ENCODE measurements around the gene FAM81A.

FAM81A gene

DNA sequence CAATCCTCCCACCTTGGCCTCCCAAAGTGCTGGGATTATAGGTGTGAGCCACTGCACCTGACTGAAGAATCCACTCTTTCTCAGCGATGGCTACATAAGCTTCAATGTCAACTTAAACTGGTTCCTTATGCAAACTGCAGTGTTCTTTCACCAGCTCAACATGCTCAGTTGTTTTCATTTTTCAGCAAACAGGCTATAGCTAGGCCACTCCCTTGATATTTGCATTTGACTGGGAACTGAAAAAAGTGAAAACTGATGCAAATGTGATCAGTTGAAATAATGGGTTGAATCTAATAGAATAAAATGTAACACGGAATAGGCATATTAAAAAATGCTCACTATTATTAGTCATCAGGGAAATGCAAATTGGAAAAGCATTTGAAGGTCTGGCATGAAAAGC lies 99.4 kb downstream of the FAM81A start:
- Mint-ChIP-seq H3K9me3 (no peaks in the 10 kb centered on the region), H3K27me3 (no peaks in the 10 kb centered on the region), H3K27ac (no peak overlapping the region), H3K4me3 (no peak overlapping the region), H3K36me3 (no peaks in the 10 kb centered on the region), H3K4me1 (peaks cover 5% of the 10 kb centered on the region)

DNA sequence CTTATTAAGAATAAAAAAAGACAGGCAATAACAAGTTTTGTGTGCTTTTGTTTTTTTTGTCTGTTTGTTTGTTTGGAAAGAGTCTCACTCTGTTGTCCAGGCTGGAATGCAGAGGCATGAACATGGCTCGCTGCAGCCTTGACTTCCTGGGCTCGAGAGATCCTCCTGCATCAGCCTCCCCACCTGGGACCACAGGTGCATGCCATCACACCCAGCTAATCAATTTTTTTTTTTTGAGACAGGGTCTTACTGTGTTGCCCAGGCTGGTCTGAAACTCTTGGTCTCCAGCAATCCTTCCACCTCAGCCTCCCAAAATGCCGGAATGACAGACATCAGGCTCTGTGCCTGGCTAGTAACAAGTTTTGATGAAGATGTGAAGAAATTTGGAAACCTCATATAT lies 100.5 kb downstream of the FAM81A start:
- no peaks in the 10 kb centered on the region for H3K36me3 Mint-ChIP-seq
- H3K4me3 Mint-ChIP-seq, result no peak overlapping the region
- H3K27me3 Mint-ChIP-seq, result no peaks in the 10 kb centered on the region
- H3K27ac Mint-ChIP-seq, result no peak overlapping the region
- H3K4me1 Mint-ChIP-seq, result peaks cover 6% of the 10 kb centered on the region
- no peaks in the 10 kb centered on the region for H3K9me3 Mint-ChIP-seq

- no peak overlapping the region for H3K27ac Mint-ChIP-seq
- H3K4me1 Mint-ChIP-seq, result peaks cover 11% of the 10 kb centered on the region
Measured at GRCh38 chr15:59539799-59540198, 101.8 kb downstream of the FAM81A start.

DNA sequence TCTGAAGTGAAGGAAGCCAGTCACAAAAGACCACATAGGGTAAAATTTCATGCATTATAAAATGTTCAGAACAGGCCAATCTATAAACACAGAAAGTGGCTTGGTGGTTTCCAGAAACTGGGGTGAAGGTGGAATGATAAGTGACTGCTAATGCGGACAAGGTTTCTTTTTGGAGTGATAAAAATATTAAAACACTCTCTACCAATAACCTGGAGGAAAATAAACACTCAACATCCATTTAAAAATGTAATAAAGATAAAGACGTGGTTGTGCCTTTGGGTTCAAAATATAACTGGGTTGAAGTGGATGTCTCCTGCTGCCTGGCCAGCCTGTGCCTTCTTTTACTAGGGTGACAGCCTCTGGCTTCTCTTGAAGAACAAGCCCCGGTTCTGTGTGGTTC lies 102.7 kb downstream of the FAM81A start:
- no peak overlapping the region for H3K4me3 Mint-ChIP-seq
- H3K27me3 Mint-ChIP-seq, result no peaks in the 10 kb centered on the region
- H3K36me3 Mint-ChIP-seq, result no peaks in the 10 kb centered on the region
- H3K4me1 Mint-ChIP-seq, result peaks cover 11% of the 10 kb centered on the region
- no peak overlapping the region for H3K27ac Mint-ChIP-seq
- H3K9me3 Mint-ChIP-seq, result no peaks in the 10 kb centered on the region

More at GRCh38 chr15:59539799-59540198, 101.8 kb downstream of the FAM81A start:
- Mint-ChIP-seq H3K27me3 (no peaks in the 10 kb centered on the region), H3K36me3 (no peaks in the 10 kb centered on the region), H3K9me3 (no peaks in the 10 kb centered on the region), H3K4me3 (no peak overlapping the region)

DNA sequence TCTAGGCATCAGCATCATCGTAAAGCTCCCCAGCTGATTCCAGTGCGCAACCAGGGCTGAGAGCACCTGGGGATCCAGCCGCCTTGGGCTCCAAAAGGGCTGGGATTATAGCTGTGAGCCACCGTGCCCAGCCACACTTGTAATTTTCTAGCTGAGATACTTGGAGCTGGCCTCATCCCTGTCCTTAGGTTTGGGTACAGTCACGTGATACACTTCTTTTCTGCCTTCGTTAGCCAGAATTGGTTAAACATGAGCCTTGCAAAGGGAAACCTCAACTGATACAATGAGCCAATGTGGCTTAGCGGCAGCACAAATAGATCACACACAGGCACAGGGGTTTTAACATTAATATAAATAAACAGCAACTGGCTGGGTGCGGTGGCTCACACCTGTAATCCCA lies 103.8 kb downstream of the FAM81A start:
- H3K36me3 Mint-ChIP-seq, result no peaks in the 10 kb centered on the region

GRCh38 chr15:59543721-59544547 lies 105.9 kb downstream of the FAM81A start:
- H3K27me3 Mint-ChIP-seq, result no peaks in the 10 kb centered on the region
- H3K27ac Mint-ChIP-seq, result no peak overlapping the region
- H3K4me3 Mint-ChIP-seq, result no peak overlapping the region
- no peaks in the 10 kb centered on the region for H3K9me3 Mint-ChIP-seq
- H3K36me3 Mint-ChIP-seq, result no peaks in the 10 kb centered on the region
- H3K4me1 Mint-ChIP-seq, result peaks cover 11% of the 10 kb centered on the region

More for the DNA sequence above, 103.8 kb downstream of the FAM81A start:
- H3K27me3 Mint-ChIP-seq, result no peaks in the 10 kb centered on the region
- H3K9me3 Mint-ChIP-seq, result no peaks in the 10 kb centered on the region
- H3K4me3 Mint-ChIP-seq, result no peak overlapping the region
- no peak overlapping the region for H3K27ac Mint-ChIP-seq
- peaks cover 11% of the 10 kb centered on the region for H3K4me1 Mint-ChIP-seq

DNA sequence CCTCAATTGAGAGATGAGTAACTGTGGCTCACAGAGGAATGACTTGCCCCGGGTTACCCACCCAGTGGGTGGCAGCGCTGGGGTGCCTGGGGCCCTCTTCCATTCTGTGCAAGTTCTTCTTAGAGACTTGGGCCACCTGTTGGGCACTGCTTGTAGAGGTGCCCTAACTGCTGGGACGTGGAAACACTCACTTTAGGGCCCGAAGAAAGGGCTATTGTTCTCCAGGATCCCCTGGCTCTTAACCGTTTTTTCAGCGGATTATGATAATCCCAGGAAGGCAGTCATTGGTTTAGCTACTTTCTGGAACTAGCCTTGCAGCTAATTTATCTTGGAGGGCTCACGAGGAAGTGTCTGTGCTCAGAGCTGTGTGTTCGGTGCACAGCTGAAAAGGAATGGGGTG lies 107.6 kb downstream of the FAM81A start:
- H3K4me1 Mint-ChIP-seq, result peaks cover 11% of the 10 kb centered on the region
- no peak overlapping the region for H3K4me3 Mint-ChIP-seq
- H3K9me3 Mint-ChIP-seq, result no peaks in the 10 kb centered on the region
- H3K27me3 Mint-ChIP-seq, result no peaks in the 10 kb centered on the region
- H3K27ac Mint-ChIP-seq, result no peak overlapping the region
- no peaks in the 10 kb centered on the region for H3K36me3 Mint-ChIP-seq

DNA sequence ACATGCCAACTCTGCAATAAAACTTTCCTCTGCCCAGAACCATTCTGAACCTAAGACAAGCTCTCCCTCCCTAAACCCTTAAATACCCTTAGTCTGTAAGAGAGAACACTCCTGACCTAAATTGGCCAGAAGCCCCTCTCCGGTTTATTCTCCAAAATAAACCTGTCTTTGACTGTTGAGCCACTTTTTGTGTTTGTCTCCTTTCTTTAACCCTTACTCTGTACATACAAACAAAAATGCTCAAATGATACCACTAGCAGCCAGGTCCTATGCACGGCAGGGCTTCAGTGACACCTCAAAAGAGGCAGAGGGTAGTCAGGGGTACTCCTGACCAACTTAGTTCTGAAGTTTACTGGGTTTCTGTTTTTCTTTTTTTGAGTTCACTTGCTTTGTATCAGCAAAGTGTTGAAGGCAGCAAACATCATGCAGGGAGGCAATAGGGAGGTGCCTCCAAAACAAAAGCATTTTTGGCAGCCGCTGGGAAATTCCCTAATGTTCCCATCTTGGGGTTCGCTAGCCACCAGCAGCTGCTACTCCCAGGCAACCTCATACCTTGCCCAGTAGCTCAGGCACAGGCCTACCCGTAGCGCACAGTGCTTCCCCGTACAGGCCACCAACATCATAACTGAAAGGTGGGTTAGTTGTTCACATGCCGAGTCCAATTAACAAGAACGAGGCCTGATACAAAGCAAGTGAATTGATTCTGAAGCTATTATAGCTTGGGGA lies 110.7 kb downstream of the FAM81A start:
- Mint-ChIP-seq H3K9me3 (no peaks in the 10 kb centered on the region), H3K27ac (no peak overlapping the region), H3K36me3 (no peaks in the 10 kb centered on the region), H3K4me3 (no peak overlapping the region), H3K4me1 (peaks cover 3% of the 10 kb centered on the region), H3K27me3 (no peaks in the 10 kb centered on the region)

- no peak overlapping the region for H3K27ac Mint-ChIP-seq
- H3K4me1 Mint-ChIP-seq, result no peaks in the 10 kb centered on the region
Measured at GRCh38 chr15:59549301-59550185, 111.6 kb downstream of the FAM81A start.

DNA sequence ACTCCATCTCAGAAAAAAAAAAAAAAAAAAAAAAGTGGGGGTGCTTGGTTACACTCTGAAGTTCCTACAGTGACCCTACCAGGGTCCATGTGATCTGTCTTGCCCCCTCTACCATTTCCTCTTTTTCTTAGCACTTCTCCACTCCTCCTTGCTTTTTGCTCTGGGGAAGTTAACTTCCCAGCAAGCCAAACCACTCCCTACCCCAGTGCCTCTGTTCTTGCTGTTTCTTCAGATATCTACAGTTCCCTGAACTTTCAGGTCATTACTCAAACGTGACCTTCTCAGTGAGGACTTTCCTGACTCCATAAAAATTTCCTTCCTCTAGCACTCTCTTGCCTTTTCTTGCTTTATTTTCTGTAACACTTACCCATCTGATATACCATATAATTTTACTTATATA lies 112.5 kb downstream of the FAM81A start:
- Mint-ChIP-seq H3K4me3 (no peak overlapping the region), H3K27ac (no peak overlapping the region), H3K36me3 (no peaks in the 10 kb centered on the region), H3K27me3 (no peaks in the 10 kb centered on the region), H3K4me1 (no peaks in the 10 kb centered on the region), H3K9me3 (no peaks in the 10 kb centered on the region)

More at GRCh38 chr15:59549301-59550185, 111.6 kb downstream of the FAM81A start:
- no peak overlapping the region for H3K4me3 Mint-ChIP-seq
- H3K36me3 Mint-ChIP-seq, result no peaks in the 10 kb centered on the region
- H3K27me3 Mint-ChIP-seq, result no peaks in the 10 kb centered on the region
- H3K9me3 Mint-ChIP-seq, result no peaks in the 10 kb centered on the region

DNA sequence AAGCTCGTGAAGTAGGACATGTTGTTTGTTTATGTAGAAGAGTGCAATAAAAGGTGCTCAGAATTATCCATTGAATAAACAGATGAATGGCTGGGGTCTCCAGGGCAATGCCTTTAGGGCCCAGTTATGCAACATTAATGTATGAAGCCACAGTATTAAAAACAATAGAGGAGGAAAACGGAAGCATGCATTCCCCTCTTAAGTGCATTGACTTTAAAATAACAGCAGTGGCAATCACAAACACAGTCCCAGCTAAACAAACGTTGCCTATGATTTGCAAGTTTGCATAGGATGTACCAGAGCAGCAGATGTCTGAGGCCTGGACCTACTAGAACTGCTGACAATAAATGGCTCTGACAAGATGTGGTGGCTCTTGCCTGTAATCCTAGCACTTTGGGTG lies 113.0 kb downstream of the FAM81A start:
- no peak overlapping the region for H3K4me3 Mint-ChIP-seq
- no peaks in the 10 kb centered on the region for H3K9me3 Mint-ChIP-seq
- no peaks in the 10 kb centered on the region for H3K27me3 Mint-ChIP-seq
- H3K36me3 Mint-ChIP-seq, result peaks cover under 1% of the 10 kb centered on the region
- no peak overlapping the region for H3K27ac Mint-ChIP-seq
- H3K4me1 Mint-ChIP-seq, result no peaks in the 10 kb centered on the region

- Mint-ChIP-seq H3K27me3 (no peaks in the 10 kb centered on the region), H3K36me3 (peaks cover 1% of the 10 kb centered on the region), H3K4me1 (no peaks in the 10 kb centered on the region)
Measured at GRCh38 chr15:59553879-59554735, 116.1 kb downstream of the FAM81A start.

GRCh38 chr15:59555696-59556095 lies 117.7 kb downstream of the FAM81A start:
- peaks cover 1% of the 10 kb centered on the region for H3K36me3 Mint-ChIP-seq
- no peaks in the 10 kb centered on the region for H3K27me3 Mint-ChIP-seq
- no peak overlapping the region for H3K4me3 Mint-ChIP-seq
- no peaks in the 10 kb centered on the region for H3K4me1 Mint-ChIP-seq
- H3K9me3 Mint-ChIP-seq, result no peaks in the 10 kb centered on the region
- H3K27ac Mint-ChIP-seq, result no peak overlapping the region

More at GRCh38 chr15:59553879-59554735, 116.1 kb downstream of the FAM81A start:
- Mint-ChIP-seq H3K9me3 (no peaks in the 10 kb centered on the region), H3K4me3 (no peak overlapping the region), H3K27ac (no peak overlapping the region)

DNA sequence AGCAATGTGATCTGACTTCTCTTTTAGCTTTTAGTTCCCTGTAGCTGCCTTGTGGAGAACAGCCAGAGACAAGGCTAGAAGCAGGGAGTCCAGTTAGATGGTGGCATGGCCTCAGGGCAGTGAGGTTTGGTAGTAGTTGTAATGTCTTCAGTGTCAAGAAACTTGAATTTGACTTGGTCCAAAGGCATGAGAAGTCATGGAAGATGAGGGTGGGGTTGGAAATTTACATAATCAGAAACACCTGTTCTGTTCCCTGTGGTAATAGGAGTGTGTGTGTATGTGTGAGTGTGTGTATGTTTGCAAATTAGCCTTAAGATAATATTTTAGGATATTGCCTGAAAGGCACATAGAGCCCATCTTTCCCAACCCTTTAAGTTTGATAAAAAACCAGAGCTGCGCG lies 118.4 kb downstream of the FAM81A start:
- no peak overlapping the region for H3K4me3 Mint-ChIP-seq
- H3K27me3 Mint-ChIP-seq, result no peaks in the 10 kb centered on the region
- H3K27ac Mint-ChIP-seq, result no peak overlapping the region
- no peaks in the 10 kb centered on the region for H3K9me3 Mint-ChIP-seq
- H3K4me1 Mint-ChIP-seq, result no peaks in the 10 kb centered on the region
- peaks cover 1% of the 10 kb centered on the region for H3K36me3 Mint-ChIP-seq

DNA sequence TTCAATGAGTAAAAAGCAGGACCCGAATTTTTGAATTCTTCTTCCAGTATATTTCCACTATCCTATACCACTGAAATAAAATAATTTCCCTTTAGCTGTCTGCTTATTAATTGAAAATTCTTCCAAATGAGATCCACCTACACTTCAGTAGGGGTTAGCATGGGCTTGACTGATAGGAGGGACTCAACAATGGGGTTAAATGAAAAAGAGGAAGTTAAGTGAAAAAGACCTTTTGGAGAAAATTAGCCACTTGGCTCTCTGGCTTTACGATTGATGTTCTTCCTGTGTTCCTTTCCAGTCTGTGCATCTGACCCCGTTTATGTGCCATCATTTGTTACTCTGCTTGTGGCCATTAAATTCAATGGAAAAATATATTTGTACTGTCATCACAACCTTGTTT lies 119.6 kb downstream of the FAM81A start:
- Mint-ChIP-seq H3K27me3 (no peaks in the 10 kb centered on the region), H3K4me1 (no peaks in the 10 kb centered on the region), H3K27ac (no peak overlapping the region), H3K9me3 (no peaks in the 10 kb centered on the region), H3K4me3 (no peak overlapping the region), H3K36me3 (peaks cover 1% of the 10 kb centered on the region)

All from activated naive CD4-positive, alpha-beta T cell treated with anti-CD3 and anti-CD28 coated beads, Interleukin-2, amount 50 U/mL, for 24 hours (primary cell).